Endothelial cell of umbilical vein (primary cell): ENCODE data around the gene DNAAF2. TPM values are rescaled to one million over a fixed set of nuclear protein-coding genes. Genes with fewer than 3 reads are reported as not detected.

ENCODE experiments used
- BruUV-seq: library from RNA; stranded (reverse); fragments of 400-500 nt; replicated peaks from 2 replicates; lab custom pipeline; 2021; lab: Mats Ljungman, UMichigan
- CTCF ChIA-PET: fragments of 300-600, 350-600 bp; sonication (Branson Sonifier 250); formaldehyde crosslinking; loops from one replicate; lab custom pipeline; 2021; ENCODE audit warnings: antibody characterized with exemption, inconsistent platforms; lab: Charles Lee
- POLR2A ChIA-PET: fragments of 300-600, 350-600 bp; sonication (Branson Sonifier 250); formaldehyde crosslinking; loops from one replicate; lab custom pipeline; 2021; ENCODE audit warnings: antibody characterized with exemption, inconsistent platforms; lab: Charles Lee
- DNase-seq: peaks from one replicate; pipeline ENCODE4 v3.0.0-alpha.2; 2011; ENCODE audit warnings: low read depth, low spot score
- FAIRE-seq: peaks from 2 replicates; lab custom pipeline; 2011; peaks lifted over from hg19 to GRCh38; lab: Jason Lieb, UNC
- H2AFZ ChIP-seq: 2 replicates; pipeline ENCODE4 v1.6.0; 2012; ENCODE audit warnings: low read depth, low read length, control low read depth, inconsistent platforms
- H3K27ac ChIP-seq: 2 replicates; pipeline ENCODE4 v1.5.1; 2011; ENCODE audit warnings: low read depth, mild to moderate bottlenecking, control low read depth, low read length, moderate library complexity; ENCODE audit not compliant: insufficient read depth
- H3K27me3 ChIP-seq, 2 experiments: 2 replicates each; pipeline versions ENCODE4 v1.6.0 to v1.6.1; 2011; ENCODE audit warnings: low read length in 2 of 2, mixed read lengths in 1 of 2; ENCODE audit not compliant: control insufficient read depth in 2 of 2, insufficient read depth in 2 of 2
- H3K36me3 ChIP-seq, 2 experiments: 2 replicates in 1 of 2; 3 replicates in 1 of 2; pipeline ENCODE4 v1.5.1; 2011; ENCODE audit warnings: low read length in 2 of 2, mild to moderate bottlenecking in 1 of 2, moderate library complexity in 1 of 2; ENCODE audit not compliant: control insufficient read depth in 2 of 2, insufficient read depth in 2 of 2; ENCODE audit errors: extremely low read depth in 1 of 2
- H3K4me1 ChIP-seq: 3 replicates; pipeline ENCODE4 v1.5.1; 2011; ENCODE audit warnings: mild to moderate bottlenecking, low read length; ENCODE audit not compliant: control insufficient read depth, insufficient read depth; ENCODE audit errors: extremely low read depth
- H3K4me2 ChIP-seq: 2 replicates; pipeline ENCODE4 v1.6.1; 2011; ENCODE audit warnings: low read length, control low read depth, mixed read lengths; ENCODE audit not compliant: insufficient read depth
- H3K4me3 ChIP-seq, 3 experiments: fragments of 200-600 bp in 1 of 3; sonication (generic), shearing (Covaris generic) in 1 of 3; replicated peaks in 1 of 3; 2 replicates each; pipeline ENCODE4 v1.5.1; 2011 to 2016; ENCODE audit warnings: control low read depth in 3 of 3, low read length in 3 of 3, mild to moderate bottlenecking in 2 of 3, inconsistent platforms in 1 of 3, low read depth in 1 of 3, moderate library complexity in 1 of 3; ENCODE audit not compliant: insufficient read depth in 1 of 3
- H3K79me2 ChIP-seq: 2 replicates; pipeline ENCODE4 v1.6.0; 2012; ENCODE audit warnings: low read length, inconsistent platforms; ENCODE audit not compliant: control insufficient read depth, insufficient read depth
- H3K9ac ChIP-seq: replicated peaks from 2 replicates; pipeline ENCODE3; 2011; ENCODE audit warnings: low read length, control low read depth; ENCODE audit not compliant: insufficient read depth; ENCODE audit errors: extremely low read depth
- H3K9me1 ChIP-seq: replicated peaks from 3 replicates; pipeline ENCODE4 v1.6.0; 2011; ENCODE audit warnings: mild to moderate bottlenecking, low read length; ENCODE audit not compliant: control insufficient read depth, insufficient read depth; ENCODE audit errors: extremely low read depth
- H3K9me3 ChIP-seq: replicated peaks from 2 replicates; pipeline ENCODE4 v1.5.1; 2012; ENCODE audit warnings: low read length, inconsistent platforms; ENCODE audit not compliant: control insufficient read depth, insufficient read depth
- H4K20me1 ChIP-seq: replicated peaks from 2 replicates; pipeline ENCODE3; 2011; ENCODE audit warnings: mild to moderate bottlenecking, low read length; ENCODE audit not compliant: control insufficient read depth, insufficient read depth; ENCODE audit errors: extremely low read depth
- EZH2 ChIP-seq: IDR thresholded peaks from 2 replicates; pipeline ENCODE4 v1.6.1; 2012; ENCODE audit warnings: borderline replicate concordance, low read depth, mild to moderate bottlenecking, moderate library complexity, low read length, inconsistent platforms; ENCODE audit not compliant: severe bottlenecking
- FOS ChIP-seq: IDR thresholded peaks from 2 replicates; pipeline ENCODE4 v1.6.1; 2011; ENCODE audit warnings: mild to moderate bottlenecking, low read length, moderate library complexity, borderline replicate concordance; ENCODE audit not compliant: insufficient read depth
- GATA2 ChIP-seq: IDR thresholded peaks from 2 replicates; pipeline ENCODE4 v1.7.0; 2011; ENCODE audit warnings: low read depth, mild to moderate bottlenecking, moderate library complexity, mixed read lengths, low read length; ENCODE audit not compliant: insufficient read length, insufficient read depth
- JUN ChIP-seq: IDR thresholded peaks from 2 replicates; pipeline ENCODE4 v1.6.1; 2011; ENCODE audit warnings: borderline replicate concordance, low read depth; ENCODE audit not compliant: insufficient read length, insufficient read depth
- MYC ChIP-seq: IDR thresholded peaks from one replicate; pipeline ENCODE4 v1.6.1; 2011; ENCODE audit warnings: mild to moderate bottlenecking, low read depth, low read length
- POLR2A ChIP-seq: IDR thresholded peaks from 2 replicates; pipeline ENCODE4 v1.6.1; 2012; ENCODE audit warnings: low read depth, mild to moderate bottlenecking, control low read depth, low read length
- POLR2AphosphoS5 ChIP-seq: IDR thresholded peaks from 2 replicates; pipeline ENCODE4 v1.6.1; 2012; ENCODE audit warnings: low read depth, mild to moderate bottlenecking, control low read depth, low read length, moderate library complexity; ENCODE audit not compliant: insufficient read depth
- dilution Hi-C: fragments of 300-500 bp; cut with MboI; formaldehyde crosslinking; loops from one replicate; pipeline ENCODE4 v1.15.0; 2019; ENCODE audit warnings: low sequenced_read_pairs; ENCODE audit not compliant: extremely low pct_ligation_motif_present
- intact Hi-C: fragments of 100-400 bp; cut with micrococcal nuclease; formaldehyde crosslinking; loops from one replicate; pipeline ENCODE4 v1.10.0; 2022
- polyA plus RNA-seq, 4 experiments: library from polyadenylated mRNA; depleted of rRNA in 3 of 4; stranded (reverse) in 3 of 4; unstranded in 1 of 4; fragments of >200 nt; gene quantifications; 2 replicates each; pipeline versions ENCODE4 v1.2.1 to v1.2.3, GENCODE V29; 2011 to 2012; ENCODE audit warnings: missing spikeins in 1 of 4
- small RNA-seq: library from RNA; depleted of rRNA; stranded (forward); fragments of <200 nt; gene quantifications from one replicate; pipeline ENCODE3, GENCODE V24; 2012; ENCODE audit warnings: low replicate concordance, low read depth; ENCODE audit not compliant: insufficient read depth, insufficient read length
- total RNA-seq: library from RNA; stranded (reverse); gene quantifications from 2 replicates; pipeline ENCODE4 v1.2.3, GENCODE V29; 2021
- TF ChIP-seq, protein P1 (sequence below), 2 donors: IDR thresholded peaks; 1 replicate in 1 of 2; 2 replicates in 1 of 2; pipeline ENCODE4 v1.5.1; 2011; ENCODE audit warnings: low read length in 2 of 2, mild to moderate bottlenecking in 2 of 2, moderate library complexity in 2 of 2, control low read depth in 1 of 2, inconsistent platforms in 1 of 2, low read depth in 1 of 2; ENCODE audit not compliant: insufficient read depth in 1 of 2; ENCODE audit errors: extremely low read depth in 1 of 2
- TF ChIP-seq, protein P2 (sequence below): IDR thresholded peaks from 2 replicates; pipeline ENCODE4 v1.6.1; 2011; ENCODE audit not compliant: insufficient read depth, insufficient read length

DNAAF2 gene
- total and polyA plus RNA-seq, 2 donors (not counting 3 experiments of a cell fraction or from before 2014, with no cell fraction given): 3.0 to 5.7 TPM

DNA sequence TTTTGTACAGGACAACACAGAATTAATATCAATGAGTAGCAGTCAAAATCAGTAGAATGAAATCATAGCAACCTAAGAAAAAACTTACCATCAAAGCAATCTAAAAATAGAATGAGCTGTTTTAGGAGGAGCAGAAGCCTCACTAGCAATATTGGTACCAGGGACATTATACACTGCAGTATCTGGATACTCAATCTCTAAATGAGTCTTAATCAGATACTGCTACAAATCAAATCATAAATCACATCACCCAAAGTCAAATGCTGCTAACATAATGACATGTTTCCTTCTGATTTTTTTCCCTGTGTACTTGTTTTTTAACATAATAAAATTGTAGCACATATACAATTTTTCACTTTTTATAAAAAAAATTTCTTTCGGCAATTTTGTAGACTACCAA lies 56.9 kb downstream of the DNAAF2 start:
- dilution Hi-C loops: no loop called here
- no peaks in the 10 kb centered on the region for H3K4me1 ChIP-seq
- H3K4me3 ChIP-seq: no peak overlapping the region

More for the DNA sequence above, 56.9 kb downstream of the DNAAF2 start:
- no peaks in the 10 kb centered on the region for H3K9me1 ChIP-seq
- no peak overlapping the region for H2AFZ ChIP-seq
- no peak overlapping the region for H3K9ac ChIP-seq
- peaks cover 0 to 10% of the 10 kb centered on the region in 2 experiments for H3K36me3 ChIP-seq
- H3K9me3 ChIP-seq: no peaks in the 10 kb centered on the region
- H3K27me3 ChIP-seq: no peaks in the 10 kb centered on the region
- peaks cover 31% of the 10 kb centered on the region for H3K79me2 ChIP-seq
- no peaks in the 10 kb centered on the region for H4K20me1 ChIP-seq
- no peak for FAIRE-seq
- intact Hi-C loops: no loop called here
- no TSS peak for BruUV-seq
- H3K4me2 ChIP-seq: no peak overlapping the region
- H3K27ac ChIP-seq: no peak overlapping the region
- ChIA-PET POLR2A (no interaction called here), CTCF (interaction anchor here (0.6 to 1.3 kb wide), 3 partner anchors 10 to 1083 kb away, joined by 3 to 5 read pairs (median 3); no protein-coding TSS in a partner anchor)
- DNase-seq: no peak
- TF ChIP-seq FOS: no peak
- TF ChIP-seq JUN: no peak
- TF ChIP-seq, protein P1, sequence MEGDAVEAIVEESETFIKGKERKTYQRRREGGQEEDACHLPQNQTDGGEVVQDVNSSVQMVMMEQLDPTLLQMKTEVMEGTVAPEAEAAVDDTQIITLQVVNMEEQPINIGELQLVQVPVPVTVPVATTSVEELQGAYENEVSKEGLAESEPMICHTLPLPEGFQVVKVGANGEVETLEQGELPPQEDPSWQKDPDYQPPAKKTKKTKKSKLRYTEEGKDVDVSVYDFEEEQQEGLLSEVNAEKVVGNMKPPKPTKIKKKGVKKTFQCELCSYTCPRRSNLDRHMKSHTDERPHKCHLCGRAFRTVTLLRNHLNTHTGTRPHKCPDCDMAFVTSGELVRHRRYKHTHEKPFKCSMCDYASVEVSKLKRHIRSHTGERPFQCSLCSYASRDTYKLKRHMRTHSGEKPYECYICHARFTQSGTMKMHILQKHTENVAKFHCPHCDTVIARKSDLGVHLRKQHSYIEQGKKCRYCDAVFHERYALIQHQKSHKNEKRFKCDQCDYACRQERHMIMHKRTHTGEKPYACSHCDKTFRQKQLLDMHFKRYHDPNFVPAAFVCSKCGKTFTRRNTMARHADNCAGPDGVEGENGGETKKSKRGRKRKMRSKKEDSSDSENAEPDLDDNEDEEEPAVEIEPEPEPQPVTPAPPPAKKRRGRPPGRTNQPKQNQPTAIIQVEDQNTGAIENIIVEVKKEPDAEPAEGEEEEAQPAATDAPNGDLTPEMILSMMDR (IDR thresholded peaks at IDR 0.05; ENCODE audit: extremely low read depth in 1 of 2, insufficient read depth in 1 of 2, low read depth in 1 of 2, low read length in 2 of 2): no peak
- TF ChIP-seq POLR2AphosphoS5: no peak
- no peak for TF ChIP-seq EZH2
- TF ChIP-seq, protein P2, sequence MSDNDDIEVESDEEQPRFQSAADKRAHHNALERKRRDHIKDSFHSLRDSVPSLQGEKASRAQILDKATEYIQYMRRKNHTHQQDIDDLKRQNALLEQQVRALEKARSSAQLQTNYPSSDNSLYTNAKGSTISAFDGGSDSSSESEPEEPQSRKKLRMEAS: no peak
- no peak for TF ChIP-seq GATA2
- TF ChIP-seq POLR2A: no peak
- no peak for TF ChIP-seq MYC

Small RNA genes within 50 kb of the gene (small RNA-seq; reads per million reads assigned to genes)
- gene AL139099.3 (not detected), gene AL139099.4 (not detected), gene RF00019 (not detected), gene RNU6ATAC30P (not detected)

Other genes starting within 250 kb of the DNAAF2 start
- 1,408 and 1,453 TPM in 2 replicates for gene RPS29, start 48.9 kb downstream of the DNAAF2 start, total RNA-seq
- gene RPS29, start 48.9 kb downstream of the DNAAF2 start, polyA plus RNA-seq: 13,992 and 14,040 TPM in 2 replicates
- gene LRR1, start 36.3 kb downstream of the DNAAF2 start, total RNA-seq: 30.1 and 30.9 TPM in 2 replicates
- 11.4 and 17.7 TPM in 2 replicates for gene LRR1, start 36.3 kb downstream of the DNAAF2 start, polyA plus RNA-seq
- gene RPL36AL, start 14.6 kb downstream of the DNAAF2 start, total RNA-seq: 251 and 260 TPM in 2 replicates
- gene RPL36AL, start 14.6 kb downstream of the DNAAF2 start, polyA plus RNA-seq: 116 and 174 TPM in 2 replicates
- 68.1 and 72.6 TPM in 2 replicates for gene MGAT2, start 14.4 kb downstream of the DNAAF2 start, total RNA-seq
- 34.5 and 36.4 TPM in 2 replicates for gene MGAT2, start 14.4 kb downstream of the DNAAF2 start, polyA plus RNA-seq
- gene POLE2, start 53.0 kb upstream of the DNAAF2 start, total RNA-seq: 16.4 and 18.3 TPM in 2 replicates
- gene POLE2, start 53.0 kb upstream of the DNAAF2 start, polyA plus RNA-seq: 9.1 and 12.5 TPM in 2 replicates
- gene KLHDC1, start 57.9 kb upstream of the DNAAF2 start, total RNA-seq: 1.2 and 1.6 TPM in 2 replicates
- gene KLHDC1, start 57.9 kb upstream of the DNAAF2 start, polyA plus RNA-seq: 0.22 and 0.77 TPM in 2 replicates
- 29.2 and 30.2 TPM in 2 replicates for gene KLHDC2, start 132.9 kb upstream of the DNAAF2 start, total RNA-seq
- 24.4 and 25.2 TPM in 2 replicates for gene KLHDC2, start 132.9 kb upstream of the DNAAF2 start, polyA plus RNA-seq
- gene NEMF, start 217.5 kb upstream of the DNAAF2 start, total RNA-seq: 71.4 and 74.2 TPM in 2 replicates
- gene NEMF, start 217.5 kb upstream of the DNAAF2 start, polyA plus RNA-seq: 7.9 and 12.2 TPM in 2 replicates